C4-2B (cell line): ENCODE data around the gene TEAD3.

ENCODE experiments used
- H3K27ac ChIP-seq: fragments of 450-650 bp; 2 replicates; pipeline ENCODE4 v1.5.1; 2017
- CTCF ChIP-seq: fragments of 450-650 bp; conservative IDR thresholded peaks from 2 replicates; pipeline ENCODE4 v1.5.1; 2017; ENCODE audit warnings: mild to moderate bottlenecking
- ZFX ChIP-seq: fragments of 450-650 bp; IDR thresholded peaks from 2 replicates; pipeline ENCODE4 v1.6.1; 2017

The TEAD3 gene

GRCh38 chr6:35503534-35503933, 6.7 kb upstream of the TEAD3 start:
- no peak overlapping the region for H3K27ac ChIP-seq
- TF ChIP-seq CTCF, result no peak
- TF ChIP-seq ZFX, result no peak

- no peak overlapping the region for H3K27ac ChIP-seq
- TF ChIP-seq CTCF (no peak), ZFX (no peak)
Measured at GRCh38 chr6:35501784-35502183, 4.9 kb upstream of the TEAD3 start.

- no peak overlapping the region for H3K27ac ChIP-seq
- TF ChIP-seq ZFX, result no peak
- TF ChIP-seq CTCF, result no peak
Measured at GRCh38 chr6:35500782-35501181, 3.9 kb upstream of the TEAD3 start.

GRCh38 chr6:35499372-35499771, 2.5 kb upstream of the TEAD3 start:
- no peak overlapping the region for H3K27ac ChIP-seq
- no peak for TF ChIP-seq ZFX
- no peak for TF ChIP-seq CTCF

- peak overlapping the region; percentile 97 for H3K27ac ChIP-seq
- TF ChIP-seq CTCF (no peak), ZFX (no peak)
Measured at GRCh38 chr6:35498422-35499067, 1.7 kb upstream of the TEAD3 start.

- H3K27ac ChIP-seq, result peak overlapping the region; percentile 97
Measured at GRCh38 chr6:35497571-35498421, 917 bp upstream of the TEAD3 start.

More at GRCh38 chr6:35497571-35498421, 917 bp upstream of the TEAD3 start:
- TF ChIP-seq CTCF (no peak), ZFX (peak; percentile 55)
